Osteoblast (primary cell): ENCODE results near the gene ZMIZ1. TPM values are rescaled to one million over a fixed set of nuclear protein-coding genes. Genes with fewer than 3 reads are reported as not detected.

Experiments used
- DNase-seq: peaks from one replicate; pipeline ENCODE4 v3.0.0; 2011; ENCODE audit warnings: low spot score, mixed read lengths; ENCODE audit not compliant: insufficient read length; ENCODE audit errors: missing footprints
- H2AFZ ChIP-seq: 2 replicates; pipeline ENCODE4 v1.6.0; 2011; ENCODE audit warnings: mild to moderate bottlenecking, low read length
- H3K27ac ChIP-seq: 2 replicates; pipeline ENCODE4 v1.5.1; 2011; ENCODE audit warnings: mild to moderate bottlenecking, low read depth, low read length, moderate library complexity
- H3K27me3 ChIP-seq: 2 replicates; pipeline ENCODE4 v1.6.0; 2012; ENCODE audit warnings: mild to moderate bottlenecking, control low read depth, inconsistent platforms, low read length, moderate library complexity; ENCODE audit not compliant: insufficient read depth
- H3K36me3 ChIP-seq: 2 replicates; pipeline ENCODE4 v1.5.1; 2011; ENCODE audit warnings: mild to moderate bottlenecking, low read length, control low read depth, moderate library complexity; ENCODE audit not compliant: insufficient read depth
- H3K4me1 ChIP-seq: 2 replicates; pipeline ENCODE4 v1.5.1; 2011; ENCODE audit warnings: mild to moderate bottlenecking, low read length, control low read depth, moderate library complexity; ENCODE audit not compliant: insufficient read depth
- H3K4me2 ChIP-seq: 2 replicates; pipeline ENCODE4 v1.6.0; 2011; ENCODE audit warnings: mild to moderate bottlenecking, low read length; ENCODE audit not compliant: insufficient read depth
- H3K4me3 ChIP-seq: fragments of 200-600 bp; sonication (generic); 3 replicates; pipeline ENCODE4 v1.5.1; 2012; ENCODE audit warnings: mild to moderate bottlenecking, low read length, inconsistent platforms; ENCODE audit not compliant: insufficient read depth
- H3K79me2 ChIP-seq: 2 replicates; pipeline ENCODE4 v1.6.0; 2012; ENCODE audit warnings: mild to moderate bottlenecking, low read length, control low read depth, inconsistent platforms; ENCODE audit not compliant: insufficient read depth
- H3K9me3 ChIP-seq: 2 replicates; pipeline ENCODE4 v1.5.1; 2011; ENCODE audit warnings: low read depth, low read length, control low read depth
- H4K20me1 ChIP-seq: 2 replicates; pipeline ENCODE4 v1.6.0; 2012; ENCODE audit warnings: mild to moderate bottlenecking, low read length, control low read depth; ENCODE audit not compliant: insufficient read depth
- CTCF ChIP-seq: IDR thresholded peaks from 2 replicates; pipeline ENCODE4 v1.5.1; 2011; ENCODE audit warnings: mild to moderate bottlenecking, low read depth, low read length, moderate library complexity; ENCODE audit errors: extremely low read depth
- total RNA-seq: library from RNA; depleted of rRNA; stranded (reverse); fragments of >200 nt; gene quantifications from 2 replicates; pipeline ENCODE4 v1.2.3, GENCODE V29; 2012

ZMIZ1 gene
- total RNA-seq, 1 donor: 40.9 TPM

- H3K27ac ChIP-seq: peak overlapping the region; percentile 94
- H3K79me2 ChIP-seq: peaks cover 76% of the 10 kb centered on the region
- H4K20me1 ChIP-seq: peaks cover 4% of the 10 kb centered on the region
- peaks cover 72% of the 10 kb centered on the region for H3K4me1 ChIP-seq
- no peak overlapping the region for H2AFZ ChIP-seq
- no peak for DNase-seq
- no peaks in the 10 kb centered on the region for H3K27me3 ChIP-seq
- H3K4me3 ChIP-seq: no peak overlapping the region
- no peaks in the 10 kb centered on the region for H3K9me3 ChIP-seq
- no peak for TF ChIP-seq CTCF
- H3K36me3 ChIP-seq: peaks cover 10% of the 10 kb centered on the region
- H3K4me2 ChIP-seq: peak overlapping the region; percentile 44
Measured at GRCh38 chr10:79148452-79149344, 79.9 kb downstream of the ZMIZ1 start.

DNA sequence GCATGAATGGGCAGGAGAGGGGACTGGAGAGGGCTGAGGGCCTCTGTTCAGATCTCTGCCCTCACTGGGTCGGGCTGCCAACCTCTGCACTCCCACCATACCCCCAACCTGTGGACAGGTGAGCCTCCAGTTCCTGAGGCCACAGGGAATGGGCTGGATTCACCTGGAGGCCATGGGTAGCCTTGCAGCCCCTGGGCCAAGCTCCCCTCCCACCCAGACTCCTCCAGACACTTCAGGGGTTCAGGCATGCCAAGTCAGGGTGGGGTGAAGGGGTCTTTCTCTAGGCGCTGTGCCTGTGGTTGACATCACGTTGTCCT lies 80.5 kb downstream of the ZMIZ1 start:
- no peaks in the 10 kb centered on the region for H3K9me3 ChIP-seq
- peak overlapping the region; percentile 44 for H3K4me2 ChIP-seq
- TF ChIP-seq CTCF: no peak
- peaks cover 76% of the 10 kb centered on the region for H3K79me2 ChIP-seq
- H3K27ac ChIP-seq: peak overlapping the region; percentile 94
- H2AFZ ChIP-seq: no peak overlapping the region
- H3K27me3 ChIP-seq: no peaks in the 10 kb centered on the region
- DNase-seq: no peak
- H3K4me3 ChIP-seq: no peak overlapping the region
- H3K4me1 ChIP-seq: peaks cover 74% of the 10 kb centered on the region
- peaks cover 2% of the 10 kb centered on the region for H4K20me1 ChIP-seq
- peaks cover 9% of the 10 kb centered on the region for H3K36me3 ChIP-seq

- peak overlapping the region; percentile 44 for H3K4me2 ChIP-seq
- peak overlapping the region; percentile 94 for H3K27ac ChIP-seq
- peak; percentile 95 for DNase-seq
- peaks cover 13% of the 10 kb centered on the region for H3K36me3 ChIP-seq
- no peak overlapping the region for H2AFZ ChIP-seq
- H3K9me3 ChIP-seq: no peaks in the 10 kb centered on the region
- H4K20me1 ChIP-seq: no peaks in the 10 kb centered on the region
- no peak overlapping the region for H3K4me3 ChIP-seq
- peaks cover 74% of the 10 kb centered on the region for H3K4me1 ChIP-seq
- peaks cover 78% of the 10 kb centered on the region for H3K79me2 ChIP-seq
- no peaks in the 10 kb centered on the region for H3K27me3 ChIP-seq
- no peak for TF ChIP-seq CTCF
Measured at GRCh38 chr10:79149662-79150443, 81.1 kb downstream of the ZMIZ1 start.

DNA sequence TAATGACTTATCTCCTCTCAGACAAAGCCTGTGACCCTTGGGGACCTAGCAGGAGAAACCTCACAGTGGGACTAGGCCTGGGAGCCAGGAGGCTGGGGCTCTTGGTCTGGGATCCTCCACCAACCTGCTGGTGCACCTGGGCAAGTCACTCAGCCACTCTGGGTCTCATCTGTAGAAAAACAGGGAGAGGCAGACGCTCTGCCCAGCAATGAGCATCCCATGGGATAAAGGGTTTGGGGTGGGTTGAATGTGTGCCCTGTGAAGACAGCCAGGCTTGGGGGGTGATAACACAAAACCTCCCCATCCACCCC lies 81.6 kb downstream of the ZMIZ1 start:
- Histone ChIP-seq H3K9me3 (no peaks in the 10 kb centered on the region), H3K27ac (peak overlapping the region; percentile 94), H4K20me1 (no peaks in the 10 kb centered on the region), H3K4me1 (peaks cover 77% of the 10 kb centered on the region), H3K27me3 (no peaks in the 10 kb centered on the region), H3K4me3 (no peak overlapping the region), H3K36me3 (peaks cover 14% of the 10 kb centered on the region), H2AFZ (no peak overlapping the region), H3K79me2 (peaks cover 78% of the 10 kb centered on the region), H3K4me2 (no peak overlapping the region)
- no peak for TF ChIP-seq CTCF
- DNase-seq: no peak
